HEK293 (cell line): ENCODE data around the gene ASXL1.

ENCODE experiments used
- CTCF ChIA-PET: fragments of 350-600 bp; formaldehyde crosslinking; extraction: SDS; loops from one replicate; lab custom pipeline; 2021; ENCODE audit warnings: antibody characterized with exemption; lab: Yijun Ruan, JAX
- POLR2A ChIA-PET: fragments of 300-600 bp; formaldehyde crosslinking; extraction: SDS; loops from one replicate; lab custom pipeline; 2020; ENCODE audit warnings: antibody characterized with exemption, inconsistent platforms; lab: Yijun Ruan, JAX
- H3K27ac ChIP-seq: fragments of 200-500 bp; sonication (Bioruptor generic); 2 replicates; pipeline ENCODE4 v1.5.1; 2014; ENCODE audit warnings: low read depth, low read length, control low read depth, inconsistent platforms; ENCODE audit errors: extremely low read depth
- H3K36me3 ChIP-seq, 2 experiments: fragments of 200-500 bp in 1 of 2; sonication (Bioruptor generic) in 1 of 2; 1 replicate in 1 of 2; 2 replicates in 1 of 2; pipeline ENCODE4 v1.5.1; 2014 to 2017; ENCODE audit warnings: inconsistent platforms in 2 of 2, low read length in 2 of 2; ENCODE audit not compliant: control insufficient read depth in 2 of 2, insufficient read depth in 1 of 2
- H3K4me1 ChIP-seq: fragments of 200-500 bp; sonication (Bioruptor generic); 2 replicates; pipeline ENCODE4 v1.5.1; 2014; ENCODE audit warnings: mild to moderate bottlenecking, low read length, inconsistent platforms; ENCODE audit not compliant: control insufficient read depth, insufficient read depth
- H3K4me3 ChIP-seq: 2 replicates; pipeline ENCODE4 v1.5.1; 2011; ENCODE audit warnings: low read depth, mild to moderate bottlenecking, control low read depth, low read length, moderate library complexity
- H3K9me3 ChIP-seq: fragments of 200-500 bp; sonication (Bioruptor generic); 2 replicates; pipeline ENCODE4 v1.5.1; 2014; ENCODE audit warnings: low read depth, low read length, inconsistent platforms; ENCODE audit not compliant: control insufficient read depth, insufficient read depth
- GLI2 ChIP-seq: fragments of 450-650 bp; formaldehyde crosslinking; IDR thresholded peaks from 2 replicates; pipeline ENCODE4; 2017; ENCODE audit warnings: missing biosample characterization, missing genetic modification characterization, low read depth, borderline replicate concordance
- GLIS2 ChIP-seq: fragments of 450-650 bp; formaldehyde crosslinking; IDR thresholded peaks from 2 replicates; pipeline ENCODE4 v1.5.1; 2016; ENCODE audit warnings: missing biosample characterization, missing genetic modification characterization
- KLF1 ChIP-seq: fragments of 450-650 bp; formaldehyde crosslinking; IDR thresholded peaks from 2 replicates; pipeline ENCODE4 v1.5.1; 2016; ENCODE audit warnings: missing biosample characterization, missing genetic modification characterization
- KLF7 ChIP-seq: fragments of 450-650 bp; formaldehyde crosslinking; IDR thresholded peaks from 2 replicates; pipeline ENCODE4 v1.5.1; 2016; ENCODE audit warnings: missing biosample characterization, missing genetic modification characterization, borderline replicate concordance
- PRDM1 ChIP-seq: fragments of 450-650 bp; formaldehyde crosslinking; IDR thresholded peaks from 2 replicates; pipeline ENCODE4; 2016; ENCODE audit warnings: missing biosample characterization, missing genetic modification characterization
- PRDM10 ChIP-seq: fragments of 450-650 bp; formaldehyde crosslinking; IDR thresholded peaks from 2 replicates; pipeline ENCODE4 v1.5.1; 2016; ENCODE audit warnings: missing biosample characterization, missing genetic modification characterization
- PRDM2 ChIP-seq: fragments of 450-650 bp; formaldehyde crosslinking; IDR thresholded peaks from 2 replicates; pipeline ENCODE4 v1.5.1; 2016; ENCODE audit warnings: missing biosample characterization, missing genetic modification characterization, borderline replicate concordance
- PRDM4 ChIP-seq: fragments of 450-650 bp; formaldehyde crosslinking; IDR thresholded peaks from 2 replicates; pipeline ENCODE4 v1.5.1; 2017; ENCODE audit warnings: missing biosample characterization, missing genetic modification characterization
- RBAK ChIP-seq: fragments of 450-650 bp; formaldehyde crosslinking; IDR thresholded peaks from 2 replicates; pipeline ENCODE4 v1.5.1; 2016; ENCODE audit warnings: missing biosample characterization, missing genetic modification characterization
- SCRT2 ChIP-seq: fragments of 450-650 bp; formaldehyde crosslinking; IDR thresholded peaks from 2 replicates; pipeline ENCODE4 v1.5.1; 2016; ENCODE audit warnings: missing biosample characterization, missing genetic modification characterization
- ZBTB1 ChIP-seq: fragments of 450-650 bp; formaldehyde crosslinking; IDR thresholded peaks from 2 replicates; pipeline ENCODE4 v1.5.1; 2016; ENCODE audit warnings: missing biosample characterization, missing genetic modification characterization
- ZBTB7A ChIP-seq: fragments of 450-650 bp; formaldehyde crosslinking; IDR thresholded peaks from 2 replicates; pipeline ENCODE4 v1.5.1; 2016; ENCODE audit warnings: low read depth, missing biosample characterization, missing genetic modification characterization
- ZIC2 ChIP-seq: fragments of 450-650 bp; formaldehyde crosslinking; IDR thresholded peaks from 2 replicates; pipeline ENCODE4 v1.5.1; 2016; ENCODE audit warnings: missing biosample characterization, missing genetic modification characterization
- ZNF16 ChIP-seq: fragments of 450-650 bp; formaldehyde crosslinking; IDR thresholded peaks from 2 replicates; pipeline ENCODE4 v1.5.1; 2016; ENCODE audit warnings: low read depth, missing biosample characterization, missing genetic modification characterization
- ZNF169 ChIP-seq: fragments of 450-650 bp; formaldehyde crosslinking; IDR thresholded peaks from 2 replicates; pipeline ENCODE4 v1.5.1; 2016; ENCODE audit warnings: missing biosample characterization, missing genetic modification characterization
- ZNF174 ChIP-seq: fragments of 450-650 bp; formaldehyde crosslinking; IDR thresholded peaks from 2 replicates; pipeline ENCODE4 v1.5.0; 2017; ENCODE audit warnings: missing biosample characterization, mild to moderate bottlenecking, missing genetic modification characterization
- ZNF214 ChIP-seq: fragments of 450-650 bp; formaldehyde crosslinking; IDR thresholded peaks from 2 replicates; pipeline ENCODE4 v1.5.1; 2017; ENCODE audit warnings: missing biosample characterization, mild to moderate bottlenecking, missing genetic modification characterization, borderline replicate concordance
- ZNF335 ChIP-seq: fragments of 450-650 bp; formaldehyde crosslinking; conservative IDR thresholded peaks from 2 replicates; pipeline ENCODE4 v1.5.1; 2016; ENCODE audit warnings: missing biosample characterization, missing genetic modification characterization
- ZNF473 ChIP-seq: fragments of 450-650 bp; formaldehyde crosslinking; IDR thresholded peaks from 2 replicates; pipeline ENCODE4 v1.5.1; 2017; ENCODE audit warnings: missing biosample characterization, missing genetic modification characterization
- ZNF488 ChIP-seq: fragments of 450-650 bp; formaldehyde crosslinking; IDR thresholded peaks from 2 replicates; pipeline ENCODE4 v1.5.1; 2016; ENCODE audit warnings: missing biosample characterization, missing genetic modification characterization
- ZNF544 ChIP-seq: fragments of 450-650 bp; formaldehyde crosslinking; IDR thresholded peaks from 2 replicates; pipeline ENCODE4 v1.5.0; 2017; ENCODE audit warnings: missing biosample characterization, missing genetic modification characterization
- ZNF560 ChIP-seq: fragments of 450-650 bp; formaldehyde crosslinking; IDR thresholded peaks from 2 replicates; pipeline ENCODE4 v1.5.1; 2017; ENCODE audit warnings: missing biosample characterization, missing genetic modification characterization, borderline replicate concordance
- ZNF660 ChIP-seq: fragments of 450-650 bp; IDR thresholded peaks from 2 replicates; pipeline ENCODE4 v1.5.1; 2018; ENCODE audit warnings: missing biosample characterization, mild to moderate bottlenecking, missing genetic modification characterization
- ZNF747 ChIP-seq: fragments of 450-650 bp; formaldehyde crosslinking; IDR thresholded peaks from 2 replicates; pipeline ENCODE4 v1.5.1; 2016; ENCODE audit warnings: missing biosample characterization, missing genetic modification characterization
- ZNF791 ChIP-seq: fragments of 450-650 bp; formaldehyde crosslinking; IDR thresholded peaks from 2 replicates; pipeline ENCODE4 v1.5.1; 2016; ENCODE audit warnings: missing biosample characterization, missing genetic modification characterization

Gene ASXL1

GRCh38 chr20:32320305-32320704 lies 37.8 kb upstream of the ASXL1 start:
- Histone ChIP-seq H3K4me3 (no peak overlapping the region), H3K9me3 (no peaks in the 10 kb centered on the region), H3K4me1 (no peaks in the 10 kb centered on the region), H3K36me3 (peaks cover 0 to 26% of the 10 kb centered on the region in 2 experiments; a peak in 2 of 3 replicates), H3K27ac (no peak overlapping the region)
- ChIA-PET POLR2A (no interaction called here), CTCF (no interaction called here)
- TF ChIP-seq ZNF214 (no peak), PRDM2 (tag by site-specific recombination) (no peak), ZNF791 (no peak), ZNF660 (no peak), ZNF335 (tag by site-specific recombination) (no peak), ZNF174 (tag by site-specific recombination) (no peak), SCRT2 (tag by site-specific recombination) (no peak), ZNF16 (tag by site-specific recombination) (no peak), PRDM1 (no peak), ZNF560 (tag by site-specific recombination) (no peak), RBAK (tag by site-specific recombination) (no peak), KLF1 (tag by site-specific recombination) (no peak), GLIS2 (tag by site-specific recombination) (no peak), GLI2 (tag by site-specific recombination) (no peak), ZNF747 (no peak), ZNF544 (tag by site-specific recombination) (no peak), PRDM10 (no peak)
- TF ChIP-seq, all 188 proteins: peak for 0

- Histone ChIP-seq H3K27ac (no peak overlapping the region), H3K36me3 (peaks cover 0 to 17% of the 10 kb centered on the region in 2 experiments; a peak in 2 of 3 replicates), H3K4me1 (no peaks in the 10 kb centered on the region), H3K9me3 (no peaks in the 10 kb centered on the region), H3K4me3 (no peak overlapping the region)
- CTCF ChIA-PET = interaction anchor here (0.7 to 1.2 kb wide), 2 partner anchors 51 to 291 kb away, joined by 3 read pairs; no protein-coding TSS in a partner anchor
- POLR2A ChIA-PET = no interaction called here
- no peak for TF ChIP-seq ZBTB7A (tag by site-specific recombination)
- TF ChIP-seq ZNF473 (tag by site-specific recombination) = no peak
- TF ChIP-seq ZIC2 (tag by site-specific recombination) = no peak
- TF ChIP-seq ZNF488 = no peak
- no peak for TF ChIP-seq ZNF169 (tag by site-specific recombination)
- TF ChIP-seq KLF7 = no peak
- TF ChIP-seq PRDM4 (tag by site-specific recombination) = no peak
- no peak for TF ChIP-seq ZNF544 (tag by site-specific recombination)
- no peak for TF ChIP-seq ZBTB1 (tag by site-specific recombination)
Measured at GRCh38 chr20:32321390-32321789, 36.7 kb upstream of the ASXL1 start.
